B cell (primary cell): ENCODE data around the gene RUVBL1. TPM values are rescaled to one million over a fixed set of nuclear protein-coding genes. Genes with fewer than 3 reads are reported as not detected.

Experiments used
- ATAC-seq: fragments of 200-7000 bp; cut with Tn5 transposase; one replicate; pipeline ENCODE4 v1.10.0; 2021; ENCODE audit warnings: low read depth, mild to moderate bottlenecking, moderate number of reproducible peaks, moderate library complexity
- CTCF ChIA-PET: fragments of 350-600 bp; sonication (Branson Sonifier 250); formaldehyde crosslinking; loops from one replicate; lab custom pipeline; 2021; ENCODE audit warnings: antibody characterized with exemption, inconsistent platforms; lab: Charles Lee
- POLR2A ChIA-PET: fragments of 350-600 bp; sonication (Branson Sonifier 250); formaldehyde crosslinking; loops from one replicate; lab custom pipeline; 2021; ENCODE audit warnings: antibody characterized with exemption; lab: Charles Lee
- DNase-seq: peaks from one replicate; pipeline ENCODE4 v3.0.0; 2013
- H2AFZ ChIP-seq: 2 replicates; pipeline ENCODE4 v1.6.1; 2012; ENCODE audit warnings: mild to moderate bottlenecking, low read depth, low read length; ENCODE audit not compliant: insufficient read depth, poor library complexity, severe bottlenecking
- H3K27ac ChIP-seq, 2 donors: 1 replicate in 1 of 2; 2 replicates in 1 of 2; pipeline ENCODE4 v1.5.1; 2012 to 2013; ENCODE audit warnings: low read length in 2 of 2, mild to moderate bottlenecking in 2 of 2, moderate library complexity in 1 of 2
- H3K27me3 ChIP-seq, 4 experiments: fragments of 200-600 bp in 1 of 4; sonication (generic) in 1 of 4; replicated peaks in 1 of 4; 1 replicate in 2 of 4; 2 replicates in 2 of 4; pipeline versions ENCODE4 v1.6.1 to v1.7.0; 2013 to 2016; ENCODE audit warnings: low read length in 3 of 4, mild to moderate bottlenecking in 2 of 4, mixed read lengths in 1 of 4, moderate library complexity in 1 of 4; ENCODE audit not compliant: insufficient read depth in 4 of 4, control insufficient read depth in 3 of 4; ENCODE audit errors: control extremely low read depth in 1 of 4
- H3K36me3 ChIP-seq, 2 experiments: replicated peaks in 1 of 2; 1 replicate in 1 of 2; 2 replicates in 1 of 2; pipeline versions ENCODE4 v1.6.1 to v1.7.1; 2013; ENCODE audit warnings: low read length in 1 of 2; ENCODE audit not compliant: insufficient read depth in 2 of 2, control insufficient read depth in 1 of 2; ENCODE audit errors: control extremely low read depth in 1 of 2, extremely low read depth in 1 of 2
- H3K4me1 ChIP-seq, 2 donors: fragments of 200-600 bp in 1 of 2; sonication (generic) in 1 of 2; 1 replicate in 1 of 2; 2 replicates in 1 of 2; pipeline versions ENCODE4 v1.5.1 to v1.6.1; 2013 to 2017; ENCODE audit warnings: low read length in 2 of 2; ENCODE audit not compliant: control insufficient read depth in 2 of 2, insufficient read depth in 2 of 2
- H3K4me2 ChIP-seq: replicated peaks from 2 replicates; pipeline ENCODE3; 2012; ENCODE audit warnings: mild to moderate bottlenecking, low read depth, low read length; ENCODE audit not compliant: poor library complexity, severe bottlenecking
- H3K4me3 ChIP-seq, 5 experiments: fragments of 200-600 bp in 1 of 5; sonication (generic) in 1 of 5; 1 replicate in 3 of 5; 2 replicates in 2 of 5; pipeline versions ENCODE4 v1.5.1 to v1.7.0; 2011 to 2016; ENCODE audit warnings: low read length in 4 of 5, mild to moderate bottlenecking in 4 of 5, low read depth in 2 of 5, control low read depth in 1 of 5, moderate library complexity in 1 of 5; ENCODE audit not compliant: insufficient read depth in 1 of 5; ENCODE audit errors: control extremely low read depth in 1 of 5, extremely low read depth in 1 of 5
- H3K79me2 ChIP-seq: fragments of 200-600 bp; sonication (generic); one replicate; pipeline ENCODE4 v1.6.0; 2016; ENCODE audit warnings: low read length; ENCODE audit not compliant: control insufficient read depth, insufficient read depth
- H3K9ac ChIP-seq: fragments of 200-600 bp; sonication (generic); 2 replicates; pipeline ENCODE4 v1.6.1; 2017; ENCODE audit warnings: mild to moderate bottlenecking, low read length, moderate library complexity
- H3K9me3 ChIP-seq, 3 donors: one replicate each; pipeline versions ENCODE4 v1.6.1 to v1.7.1; 2013; ENCODE audit warnings: low read length in 2 of 3; ENCODE audit not compliant: control insufficient read depth in 2 of 3, insufficient read depth in 1 of 3; ENCODE audit errors: control extremely low read depth in 1 of 3
- H4K20me1 ChIP-seq: 2 replicates; pipeline ENCODE4 v1.6.0; 2012; ENCODE audit warnings: mild to moderate bottlenecking, low read length; ENCODE audit not compliant: insufficient read depth, control insufficient read depth, poor library complexity, severe bottlenecking
- H3K27ac Mint-ChIP-seq: one replicate; pipeline ENCODE4 v1.8.0; 2021; ENCODE audit warnings: mixed read lengths
- H3K27me3 Mint-ChIP-seq: one replicate; pipeline ENCODE4 v1.8.0; 2021; ENCODE audit warnings: mixed read lengths
- H3K4me1 Mint-ChIP-seq: one replicate; pipeline ENCODE4 v1.8.0; 2021; ENCODE audit warnings: mixed read lengths
- H3K4me3 Mint-ChIP-seq: one replicate; pipeline ENCODE4 v1.8.0; 2021; ENCODE audit warnings: mixed read lengths
- H3K9me3 Mint-ChIP-seq: one replicate; pipeline ENCODE4 v1.8.0; 2022; ENCODE audit warnings: mixed read lengths; ENCODE audit not compliant: insufficient read depth
- EZH2 ChIP-seq: IDR thresholded peaks from 2 replicates; pipeline ENCODE4 v1.6.1; 2012; ENCODE audit warnings: borderline replicate concordance, low read depth, mild to moderate bottlenecking, moderate library complexity, low read length; ENCODE audit not compliant: insufficient read depth, poor library complexity, severe bottlenecking
- WGBS: methylation state at CpG from one replicate; pipeline ENCODE4 v1.1.5; 2013; ENCODE audit warnings: missing lambda C conversion rate; ENCODE audit not compliant: insufficient coverage; 5-methylcytosine and 5-hydroxymethylcytosine counted together
- intact Hi-C: fragments of 100-400 bp; cut with micrococcal nuclease; formaldehyde crosslinking; loops from one replicate; pipeline ENCODE4 v1.10.0; 2022
- polyA plus RNA-seq: library from polyadenylated mRNA; depleted of rRNA; stranded (reverse); fragments of >200 nt; gene quantifications from 2 replicates; pipeline ENCODE4 v1.2.3, GENCODE V29; 2012
- total RNA-seq, 2 donors: library from RNA; stranded (reverse); fragments of 120-200 nt in 1 of 2; gene quantifications; 1 replicate in 1 of 2; 2 replicates in 1 of 2; pipeline versions ENCODE4 v1.2.3 to v1.2.4, GENCODE V29; 2013 to 2022
- TF ChIP-seq, protein P1 (sequence below): fragments of 200-600 bp; IDR thresholded peaks from one replicate; pipeline ENCODE4 v1.8.0; 2022; ENCODE audit warnings: antibody characterized with exemption, mild to moderate bottlenecking

RUVBL1 gene
- total and polyA plus RNA-seq, 2 donors (not counting 1 experiment from before 2014, with no cell fraction given): 20.4 to 20.5 TPM

DNA sequence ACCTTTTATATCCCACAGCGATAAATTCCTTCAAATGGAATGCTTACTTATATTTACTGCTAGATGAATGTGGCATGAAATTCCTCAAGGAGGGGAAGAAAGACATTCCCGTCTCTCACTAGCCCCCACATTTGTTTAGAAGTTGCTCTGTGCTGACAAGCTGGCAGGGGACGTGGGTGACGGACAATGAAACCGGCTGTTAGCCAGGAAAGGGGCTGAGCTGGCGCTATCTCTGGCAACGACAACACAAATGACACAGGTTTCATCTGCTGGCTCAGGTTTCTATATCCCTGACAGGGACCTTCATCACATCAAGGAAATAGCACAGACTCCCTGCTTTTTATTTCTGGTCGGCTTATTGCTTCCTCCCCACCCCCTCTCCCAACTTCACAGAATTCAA, 15.8 kb downstream of the RUVBL1 start:
- Histone ChIP-seq H2AFZ (no peak overlapping the region), H3K9me3 (no peaks in the 10 kb centered on the region), H3K4me3 (no peak overlapping the region), H3K79me2 (peaks cover 22% of the 10 kb centered on the region), H4K20me1 (no peaks in the 10 kb centered on the region), H3K9ac (no peak overlapping the region), H3K36me3 (peaks cover 1 to 53% of the 10 kb centered on the region in 2 experiments), H3K27me3 (no peaks in the 10 kb centered on the region), H3K27ac (no peak overlapping the region), H3K4me2 (no peak overlapping the region), H3K4me1 (peaks cover 3 to 8% of the 10 kb centered on the region in 2 donors)
- H3K27ac Mint-ChIP-seq: no peak overlapping the region
- H3K9me3 Mint-ChIP-seq: no peaks in the 10 kb centered on the region
- intact Hi-C loops: no loop called here
- H3K27me3 Mint-ChIP-seq: no peaks in the 10 kb centered on the region
- POLR2A ChIA-PET: no interaction called here
- peaks cover 7% of the 10 kb centered on the region for H3K4me1 Mint-ChIP-seq
- TF ChIP-seq, protein P1, sequence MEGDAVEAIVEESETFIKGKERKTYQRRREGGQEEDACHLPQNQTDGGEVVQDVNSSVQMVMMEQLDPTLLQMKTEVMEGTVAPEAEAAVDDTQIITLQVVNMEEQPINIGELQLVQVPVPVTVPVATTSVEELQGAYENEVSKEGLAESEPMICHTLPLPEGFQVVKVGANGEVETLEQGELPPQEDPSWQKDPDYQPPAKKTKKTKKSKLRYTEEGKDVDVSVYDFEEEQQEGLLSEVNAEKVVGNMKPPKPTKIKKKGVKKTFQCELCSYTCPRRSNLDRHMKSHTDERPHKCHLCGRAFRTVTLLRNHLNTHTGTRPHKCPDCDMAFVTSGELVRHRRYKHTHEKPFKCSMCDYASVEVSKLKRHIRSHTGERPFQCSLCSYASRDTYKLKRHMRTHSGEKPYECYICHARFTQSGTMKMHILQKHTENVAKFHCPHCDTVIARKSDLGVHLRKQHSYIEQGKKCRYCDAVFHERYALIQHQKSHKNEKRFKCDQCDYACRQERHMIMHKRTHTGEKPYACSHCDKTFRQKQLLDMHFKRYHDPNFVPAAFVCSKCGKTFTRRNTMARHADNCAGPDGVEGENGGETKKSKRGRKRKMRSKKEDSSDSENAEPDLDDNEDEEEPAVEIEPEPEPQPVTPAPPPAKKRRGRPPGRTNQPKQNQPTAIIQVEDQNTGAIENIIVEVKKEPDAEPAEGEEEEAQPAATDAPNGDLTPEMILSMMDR: no peak
- TF ChIP-seq EZH2: no peak
- no peak overlapping the region for H3K4me3 Mint-ChIP-seq
- no peak for DNase-seq
- no peak for ATAC-seq
- CTCF ChIA-PET: no interaction called here
- WGBS: 98% methylated on average over 5 of the region's 8 CpGs

DNA sequence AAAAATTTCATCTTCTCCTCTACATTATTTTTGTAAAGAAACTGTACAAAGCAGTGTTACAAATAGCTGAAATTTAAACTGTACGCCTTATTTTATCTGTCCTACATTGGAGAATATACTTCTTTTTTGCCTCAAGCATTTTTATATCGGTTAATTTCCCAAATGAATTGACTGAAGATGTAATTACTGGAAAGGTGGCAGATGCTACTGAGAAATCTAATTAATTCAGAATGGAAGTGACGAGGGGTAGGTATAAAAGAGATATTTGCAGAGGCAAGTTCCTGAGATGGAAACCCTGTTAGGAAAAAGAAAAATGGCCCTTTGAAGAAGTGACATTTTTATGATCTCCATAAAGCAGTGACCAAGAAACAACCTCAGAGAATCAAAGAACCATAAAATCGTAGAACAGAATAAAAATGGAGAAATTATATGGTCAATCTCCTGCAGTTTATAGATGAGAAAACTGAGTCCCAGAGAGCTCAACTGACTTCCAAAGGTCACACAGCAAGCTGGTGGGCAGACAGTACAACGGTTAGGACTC, 20.4 kb downstream of the RUVBL1 start:
- Mint-ChIP-seq H3K27ac (no peak overlapping the region), H3K27me3 (no peaks in the 10 kb centered on the region), H3K9me3 (no peaks in the 10 kb centered on the region), H3K4me1 (no peaks in the 10 kb centered on the region), H3K4me3 (no peak overlapping the region)
- POLR2A ChIA-PET: no interaction called here
- H3K36me3 ChIP-seq: peaks cover 1 to 66% of the 10 kb centered on the region in 2 experiments
- H3K79me2 ChIP-seq: peaks cover 13% of the 10 kb centered on the region
- H3K9ac ChIP-seq: no peak overlapping the region
- WGBS: 100% methylated on average over 1 of the region's 5 CpGs
- no peaks in the 10 kb centered on the region for H4K20me1 ChIP-seq
- no peak overlapping the region for H3K27ac ChIP-seq
- no peak overlapping the region for H2AFZ ChIP-seq
- DNase-seq (no peak), ATAC-seq (no peak)
- CTCF ChIA-PET: interaction anchor here (0.7 to 1.5 kb wide), 2 partner anchors 8 to 9 kb away, joined by 3 to 9 read pairs; no protein-coding TSS in a partner anchor
- no peaks in the 10 kb centered on the region for H3K4me1 ChIP-seq
- no peak overlapping the region for H3K4me2 ChIP-seq
- H3K4me3 ChIP-seq: no peak overlapping the region
- H3K9me3 ChIP-seq: no peaks in the 10 kb centered on the region
- TF ChIP-seq, protein P1: no peak
- no peak for TF ChIP-seq EZH2
- intact Hi-C loops: no loop called here
- H3K27me3 ChIP-seq: no peaks in the 10 kb centered on the region
